C4-2B (cell line): ENCODE data around the gene IGFN1.

Experiments used
- CTCF ChIP-seq: fragments of 450-650 bp; conservative IDR thresholded peaks from 2 replicates; pipeline ENCODE4 v1.5.1; 2017; ENCODE audit warnings: mild to moderate bottlenecking
- ZFX ChIP-seq: fragments of 450-650 bp; IDR thresholded peaks from 2 replicates; pipeline ENCODE4 v1.6.1; 2017

DNA sequence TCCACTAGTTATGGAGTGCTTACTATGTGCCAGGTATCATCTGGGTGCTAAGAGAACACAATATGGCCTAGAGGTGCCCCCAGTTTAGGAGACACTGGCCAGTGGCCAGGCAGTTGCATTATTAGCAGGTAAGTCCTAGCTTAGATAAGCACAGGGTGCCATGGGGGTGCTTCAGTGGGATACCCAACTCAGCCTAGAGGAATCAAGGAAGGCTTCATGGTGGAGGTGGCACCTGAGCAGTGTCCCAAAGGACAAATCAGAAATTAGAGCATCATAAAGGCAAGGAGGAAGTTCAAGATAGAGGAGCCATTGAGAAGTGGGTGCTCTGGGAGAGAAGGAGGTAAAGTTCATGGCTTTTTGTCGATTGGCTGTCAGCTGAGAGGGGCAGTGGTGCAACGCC is 60.8 kb downstream of the IGFN1 start:
- no peak for TF ChIP-seq CTCF
- TF ChIP-seq ZFX, result no peak
